Subcutaneous adipose tissue (tissue), 4 donors: ENCODE data around the gene CERS1. TPM values are rescaled to one million over a fixed set of nuclear protein-coding genes. Genes with fewer than 3 reads are reported as not detected.

Experiments
- total RNA-seq, 4 donors: library from RNA; depleted of rRNA; stranded (reverse); fragments of >200 nt; gene quantifications; one replicate each; pipeline ENCODE4 v1.1.0, GENCODE V29; 2016
- TF ChIP-seq, protein P1 (sequence below): fragments of 450-650 bp; IDR thresholded peaks from one replicate; pipeline ENCODE4 v1.5.1; 2016; ENCODE audit warnings: low read depth, mild to moderate bottlenecking, control low read depth, antibody characterized with exemption, moderate library complexity

Gene CERS1
- total RNA-seq, 4 donors from 2014 or later: not detected

DNA sequence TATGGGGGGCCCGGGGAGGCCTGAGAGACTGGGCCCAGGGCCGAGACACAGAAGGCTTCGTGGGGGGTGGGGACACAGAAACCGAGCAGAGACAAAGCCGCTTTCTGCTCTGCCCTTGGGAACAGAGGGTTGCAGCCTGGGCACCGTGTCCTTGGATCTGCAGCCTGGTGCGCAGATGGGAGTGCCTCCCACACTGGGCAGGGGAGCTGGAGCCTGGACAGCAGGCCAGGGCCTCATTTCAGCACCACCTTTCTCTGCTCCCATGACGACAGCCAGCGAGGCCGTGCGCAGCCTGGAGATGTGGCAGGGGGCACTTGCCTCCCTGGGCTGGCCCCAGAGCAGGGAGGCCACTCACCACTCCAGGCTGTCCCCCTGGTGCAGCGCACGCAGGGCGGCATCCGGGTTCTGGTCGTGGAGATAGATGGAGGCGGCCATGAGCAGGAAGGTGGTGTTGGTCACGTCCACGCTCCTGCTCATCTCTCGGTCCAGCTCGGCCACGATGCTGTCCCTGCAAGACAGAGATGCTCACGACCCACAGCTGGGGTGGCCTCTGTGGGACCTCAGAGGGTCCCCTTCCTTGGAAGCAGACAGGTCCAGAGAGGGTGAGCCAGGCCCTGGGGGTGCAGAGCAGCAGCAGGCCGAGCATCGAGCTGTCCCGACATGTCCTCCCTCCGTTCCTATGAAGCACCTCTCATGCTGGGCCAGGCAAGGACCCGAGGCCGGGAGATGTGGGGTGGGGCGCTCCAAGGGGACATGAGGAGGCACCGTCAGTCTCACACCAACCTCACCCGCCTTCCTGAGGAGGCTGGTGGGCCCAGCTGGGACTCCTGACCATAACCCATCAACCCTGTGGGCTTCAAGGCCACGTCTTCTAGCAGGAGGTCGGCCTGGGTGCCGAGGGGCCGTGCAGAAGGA lies 10.9 kb upstream of the CERS1 start:
- TF ChIP-seq, protein P1, sequence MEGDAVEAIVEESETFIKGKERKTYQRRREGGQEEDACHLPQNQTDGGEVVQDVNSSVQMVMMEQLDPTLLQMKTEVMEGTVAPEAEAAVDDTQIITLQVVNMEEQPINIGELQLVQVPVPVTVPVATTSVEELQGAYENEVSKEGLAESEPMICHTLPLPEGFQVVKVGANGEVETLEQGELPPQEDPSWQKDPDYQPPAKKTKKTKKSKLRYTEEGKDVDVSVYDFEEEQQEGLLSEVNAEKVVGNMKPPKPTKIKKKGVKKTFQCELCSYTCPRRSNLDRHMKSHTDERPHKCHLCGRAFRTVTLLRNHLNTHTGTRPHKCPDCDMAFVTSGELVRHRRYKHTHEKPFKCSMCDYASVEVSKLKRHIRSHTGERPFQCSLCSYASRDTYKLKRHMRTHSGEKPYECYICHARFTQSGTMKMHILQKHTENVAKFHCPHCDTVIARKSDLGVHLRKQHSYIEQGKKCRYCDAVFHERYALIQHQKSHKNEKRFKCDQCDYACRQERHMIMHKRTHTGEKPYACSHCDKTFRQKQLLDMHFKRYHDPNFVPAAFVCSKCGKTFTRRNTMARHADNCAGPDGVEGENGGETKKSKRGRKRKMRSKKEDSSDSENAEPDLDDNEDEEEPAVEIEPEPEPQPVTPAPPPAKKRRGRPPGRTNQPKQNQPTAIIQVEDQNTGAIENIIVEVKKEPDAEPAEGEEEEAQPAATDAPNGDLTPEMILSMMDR: no peak

DNA sequence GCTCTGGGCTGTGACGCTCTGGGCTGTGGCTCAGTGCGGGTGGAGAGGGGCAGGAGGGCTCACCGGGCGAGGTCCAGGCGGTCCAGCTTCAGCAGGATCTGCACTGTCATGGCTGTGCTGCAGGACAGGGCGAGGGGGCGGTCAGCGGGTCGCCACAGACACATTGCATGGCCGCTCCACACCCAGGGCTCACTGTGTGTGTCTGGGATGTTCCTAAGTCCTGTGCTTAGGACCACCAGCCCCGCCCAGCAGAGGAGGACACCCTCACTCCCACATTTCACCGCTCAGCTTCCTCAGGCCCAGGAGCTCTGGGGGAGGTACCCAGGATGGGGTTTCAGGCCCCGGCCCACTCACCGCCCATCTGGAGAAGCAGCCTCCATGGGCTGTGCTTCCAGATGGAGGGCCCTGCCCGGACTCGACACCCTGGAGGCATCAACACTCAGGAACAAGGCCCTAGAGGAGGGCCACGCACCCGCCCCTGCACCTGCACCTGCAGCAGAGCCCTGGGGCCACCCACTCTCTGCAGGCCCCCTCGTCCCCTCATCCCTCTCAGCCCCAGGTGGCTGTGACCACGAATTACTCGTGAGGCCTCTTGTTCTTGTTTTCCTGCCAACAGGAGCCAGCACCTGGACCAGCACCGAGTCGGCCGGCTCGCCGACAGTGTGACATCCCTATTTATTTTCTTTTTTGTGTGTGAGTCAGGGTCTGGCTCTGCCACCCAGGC lies 9.7 kb upstream of the CERS1 start:
- TF ChIP-seq, protein P1: no peak

DNA sequence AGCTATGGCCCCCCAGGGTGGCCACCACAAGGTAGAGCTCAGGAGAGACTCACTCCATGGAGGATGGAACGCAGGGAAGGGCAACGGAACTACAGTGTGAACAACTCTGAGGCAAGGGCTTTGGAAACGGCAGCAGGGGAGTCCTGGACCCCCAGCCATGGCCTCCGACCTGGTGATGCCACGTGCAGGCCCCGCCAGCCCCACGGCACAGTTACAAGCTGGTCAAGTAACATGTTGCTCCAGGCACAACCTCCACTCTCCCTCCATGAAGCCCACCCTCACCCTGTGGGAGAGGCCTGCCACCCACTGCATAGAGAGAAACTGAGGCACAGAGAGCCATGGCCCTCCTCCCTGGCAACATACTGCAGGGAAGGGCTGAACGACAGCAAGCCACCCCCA lies 9.1 kb upstream of the CERS1 start:
- TF ChIP-seq, protein P1: no peak

DNA sequence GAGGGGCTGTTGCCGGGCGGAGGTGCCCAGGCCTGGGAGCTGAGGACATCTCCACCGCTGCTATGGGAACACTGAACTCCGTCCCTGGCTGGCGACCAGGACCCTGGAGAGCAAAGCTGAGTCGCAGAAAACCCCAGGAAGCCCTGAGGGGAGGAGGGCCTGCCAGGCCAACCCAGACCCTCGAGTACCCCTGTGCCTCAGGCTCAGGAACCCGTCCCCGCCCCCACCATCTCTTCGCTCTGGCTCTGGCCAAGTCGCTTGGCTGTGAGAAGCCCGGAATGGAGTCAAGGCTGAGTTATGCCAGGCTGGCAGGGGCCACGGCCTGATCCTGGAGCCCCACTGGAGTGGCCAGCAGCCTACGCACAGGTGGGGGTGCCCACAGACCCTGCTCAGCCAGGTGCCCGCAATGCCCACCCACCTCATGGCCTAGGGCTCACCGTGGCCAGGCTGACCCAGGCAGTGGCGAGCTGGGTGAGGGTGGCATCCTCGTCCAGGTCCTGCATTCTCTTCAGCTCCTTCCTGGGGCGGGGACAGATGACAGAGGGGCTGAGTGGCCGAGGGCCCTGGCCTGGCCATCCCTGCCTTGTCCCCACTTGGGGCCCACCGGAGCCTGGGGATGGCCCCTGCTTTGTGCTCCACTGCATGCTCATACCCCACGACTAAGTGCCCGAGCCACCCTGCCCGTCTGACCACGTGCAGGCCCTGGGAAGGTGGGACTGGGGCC lies 8.5 kb upstream of the CERS1 start:
- TF ChIP-seq, protein P1: no peak

DNA sequence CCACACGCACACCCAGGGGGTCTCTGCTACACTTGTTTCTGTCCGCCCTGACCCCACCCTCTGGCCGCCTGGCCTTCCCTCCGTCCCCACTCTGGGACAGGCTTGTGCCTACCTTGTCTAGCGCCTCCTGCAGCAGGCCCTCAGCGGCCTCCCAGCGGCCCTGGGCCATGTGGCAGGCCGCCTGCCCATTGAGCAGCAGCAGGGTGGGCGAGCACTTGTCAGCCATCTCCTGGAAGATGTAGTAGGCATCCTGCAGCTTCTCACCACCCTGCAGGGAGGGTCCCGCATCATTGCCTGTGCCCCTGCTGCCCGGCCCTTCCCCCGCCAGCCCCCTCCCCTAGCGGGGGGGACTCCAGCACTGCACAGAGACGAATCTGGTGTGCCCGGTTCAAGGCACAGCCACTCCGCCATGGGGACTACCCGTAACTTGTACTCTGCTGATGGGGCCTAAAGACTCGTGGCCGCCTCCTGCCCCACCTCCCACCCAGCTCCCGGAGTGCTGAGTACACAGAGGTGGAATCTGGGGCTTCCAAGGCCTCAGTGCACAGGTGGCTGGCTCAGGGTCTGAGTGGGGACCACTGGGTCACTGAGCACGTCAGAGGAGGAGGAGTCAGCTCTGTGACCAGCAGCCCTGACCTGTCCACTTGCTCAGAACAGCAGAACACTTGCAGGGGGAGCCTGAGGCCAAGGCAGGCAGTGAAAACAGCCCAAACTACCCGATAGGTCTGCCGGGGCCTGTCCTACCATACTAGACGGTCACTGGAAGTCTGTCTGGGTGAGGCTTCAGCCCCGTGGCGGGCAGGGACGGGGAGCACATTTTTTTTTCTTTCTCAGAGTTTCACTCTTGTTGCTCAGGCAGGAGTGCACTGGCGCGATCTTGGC lies 7.4 kb upstream of the CERS1 start:
- TF ChIP-seq, protein P1: no peak

DNA sequence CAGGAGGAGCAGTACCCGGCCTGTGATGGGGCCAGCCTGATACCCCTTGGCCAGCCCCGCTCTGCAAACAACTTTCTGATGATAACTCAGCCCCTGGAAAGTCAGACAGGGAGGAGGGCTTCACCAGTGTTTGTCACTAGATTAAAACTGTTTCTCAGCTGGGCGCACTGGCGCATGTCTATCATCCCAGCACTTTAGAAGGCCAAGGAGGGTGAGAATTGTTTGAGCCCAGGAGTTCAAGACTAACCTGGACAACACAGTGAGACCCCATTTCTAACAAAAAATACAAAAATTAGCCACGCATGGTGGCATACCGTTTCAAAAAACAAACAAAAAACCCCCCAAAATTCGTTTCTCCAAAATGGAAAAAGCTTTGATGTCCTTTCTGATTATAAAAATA lies 5.5 kb upstream of the CERS1 start:
- TF ChIP-seq, protein P1: no peak
